Adipocyte (in vitro differentiated cells): ENCODE results near the gene KCNQ2.
A peak's percentile ranks its signal among the peaks of the same experiment; 100 is the strongest.

ENCODE experiments used
- DNase-seq: peaks from one replicate; pipeline ENCODE4 v3.0.0-alpha.2; 2015; ENCODE audit warnings: low read depth
- H3K27me3 ChIP-seq: replicated peaks from 2 replicates; pipeline ENCODE4 v1.7.0; 2013; ENCODE audit warnings: mild to moderate bottlenecking, low read length, moderate library complexity; ENCODE audit not compliant: control insufficient read depth, insufficient read depth
- H3K36me3 ChIP-seq: 2 replicates; pipeline ENCODE4 v1.7.0; 2013; ENCODE audit warnings: low read length, mild to moderate bottlenecking, moderate library complexity; ENCODE audit not compliant: control insufficient read depth, insufficient read depth, severe bottlenecking
- H3K4me1 ChIP-seq: 2 replicates; pipeline ENCODE4 v1.7.0; 2013; ENCODE audit warnings: mild to moderate bottlenecking, low read length, moderate library complexity; ENCODE audit not compliant: control insufficient read depth, insufficient read depth
- H3K4me3 ChIP-seq: 2 replicates; pipeline ENCODE4 v1.7.0; 2013; ENCODE audit warnings: mild to moderate bottlenecking, low read length, moderate library complexity
- H3K9ac ChIP-seq: 2 replicates; pipeline ENCODE4 v1.7.0; 2013; ENCODE audit warnings: mild to moderate bottlenecking, low read length, moderate library complexity
- H3K9me3 ChIP-seq: 2 replicates; pipeline ENCODE4 v1.7.0; 2013; ENCODE audit warnings: mild to moderate bottlenecking, low read length, moderate library complexity; ENCODE audit not compliant: control insufficient read depth

The KCNQ2 gene

GRCh38 chr20:63400486-63401210, 71.8 kb downstream of the KCNQ2 start:
- H3K4me3 ChIP-seq, result no peak overlapping the region
- DNase-seq, result no peak
- H3K27me3 ChIP-seq, result peaks cover 31% of the 10 kb centered on the region

GRCh38 chr20:63399596-63400375, 72.7 kb downstream of the KCNQ2 start:
- Histone ChIP-seq H3K9me3 (no peaks in the 10 kb centered on the region), H3K4me1 (no peaks in the 10 kb centered on the region), H3K4me3 (no peak overlapping the region), H3K27me3 (peaks cover 33% of the 10 kb centered on the region), H3K9ac (no peak overlapping the region), H3K36me3 (no peaks in the 10 kb centered on the region)
- DNase-seq, result no peak

More at GRCh38 chr20:63400486-63401210, 71.8 kb downstream of the KCNQ2 start:
- Histone ChIP-seq H3K9me3 (no peaks in the 10 kb centered on the region), H3K36me3 (no peaks in the 10 kb centered on the region), H3K9ac (no peak overlapping the region), H3K4me1 (no peaks in the 10 kb centered on the region)

- Histone ChIP-seq H3K4me3 (no peak overlapping the region), H3K27me3 (peaks cover 34% of the 10 kb centered on the region), H3K9me3 (no peaks in the 10 kb centered on the region), H3K36me3 (no peaks in the 10 kb centered on the region), H3K9ac (no peak overlapping the region), H3K4me1 (no peaks in the 10 kb centered on the region)
- no peak for DNase-seq
These were observed 73.5 kb downstream of the KCNQ2 start for GRCh38 chr20:63398744-63399514.

GRCh38 chr20:63397946-63398450, 74.5 kb downstream of the KCNQ2 start:
- Histone ChIP-seq H3K36me3 (no peaks in the 10 kb centered on the region), H3K4me1 (no peaks in the 10 kb centered on the region), H3K4me3 (no peak overlapping the region), H3K9me3 (no peaks in the 10 kb centered on the region), H3K9ac (no peak overlapping the region), H3K27me3 (peaks cover 34% of the 10 kb centered on the region)
- DNase-seq, result no peak

- H3K4me1 ChIP-seq, result no peaks in the 10 kb centered on the region
- H3K9ac ChIP-seq, result no peak overlapping the region
- DNase-seq, result no peak
- H3K27me3 ChIP-seq, result peaks cover 27% of the 10 kb centered on the region
- no peaks in the 10 kb centered on the region for H3K9me3 ChIP-seq
- no peak overlapping the region for H3K4me3 ChIP-seq
- no peaks in the 10 kb centered on the region for H3K36me3 ChIP-seq
These were observed 75.2 kb downstream of the KCNQ2 start for GRCh38 chr20:63397155-63397843.

GRCh38 chr20:63396300-63396699, 76.2 kb downstream of the KCNQ2 start:
- no peak for DNase-seq
- H3K4me3 ChIP-seq, result no peak overlapping the region
- H3K27me3 ChIP-seq, result peaks cover 20% of the 10 kb centered on the region
- no peak overlapping the region for H3K9ac ChIP-seq
- H3K9me3 ChIP-seq, result peaks cover 5% of the 10 kb centered on the region
- H3K4me1 ChIP-seq, result no peaks in the 10 kb centered on the region
- H3K36me3 ChIP-seq, result no peaks in the 10 kb centered on the region

GRCh38 chr20:63395723-63396122, 76.7 kb downstream of the KCNQ2 start:
- peaks cover 19% of the 10 kb centered on the region for H3K27me3 ChIP-seq
- no peak overlapping the region for H3K9ac ChIP-seq
- DNase-seq, result no peak
- H3K36me3 ChIP-seq, result no peaks in the 10 kb centered on the region
- H3K4me3 ChIP-seq, result no peak overlapping the region
- H3K4me1 ChIP-seq, result no peaks in the 10 kb centered on the region
- peaks cover 11% of the 10 kb centered on the region for H3K9me3 ChIP-seq

GRCh38 chr20:63394920-63395455, 77.5 kb downstream of the KCNQ2 start:
- peaks cover 19% of the 10 kb centered on the region for H3K9me3 ChIP-seq
- no peak overlapping the region for H3K9ac ChIP-seq
- no peaks in the 10 kb centered on the region for H3K36me3 ChIP-seq
- DNase-seq, result no peak
- H3K4me1 ChIP-seq, result no peaks in the 10 kb centered on the region
- peaks cover 16% of the 10 kb centered on the region for H3K27me3 ChIP-seq
- no peak overlapping the region for H3K4me3 ChIP-seq

- peaks cover 26% of the 10 kb centered on the region for H3K9me3 ChIP-seq
- no peak overlapping the region for H3K9ac ChIP-seq
- H3K36me3 ChIP-seq, result no peaks in the 10 kb centered on the region
- no peak overlapping the region for H3K4me3 ChIP-seq
- H3K27me3 ChIP-seq, result peaks cover 15% of the 10 kb centered on the region
- H3K4me1 ChIP-seq, result no peaks in the 10 kb centered on the region
- DNase-seq, result peak; percentile 3
These were observed 78.2 kb downstream of the KCNQ2 start for GRCh38 chr20:63394069-63394919.

GRCh38 chr20:63393566-63393965, 78.9 kb downstream of the KCNQ2 start:
- DNase-seq, result no peak
- H3K4me3 ChIP-seq, result no peak overlapping the region

More at GRCh38 chr20:63393566-63393965, 78.9 kb downstream of the KCNQ2 start:
- no peaks in the 10 kb centered on the region for H3K36me3 ChIP-seq
- no peaks in the 10 kb centered on the region for H3K4me1 ChIP-seq
- peaks cover 32% of the 10 kb centered on the region for H3K9me3 ChIP-seq
- peaks cover 15% of the 10 kb centered on the region for H3K27me3 ChIP-seq
- H3K9ac ChIP-seq, result no peak overlapping the region
